Fibroblast of skin of abdomen (primary cell): ENCODE results near the gene ADAMTS16.
A peak's percentile ranks its signal among the peaks of the same experiment; 100 is the strongest.

Experiments
- DNase-seq: peaks from one replicate; pipeline ENCODE4 v3.0.0-alpha.2; 2013

Gene ADAMTS16

GRCh38 chr5:5315068-5315980 is 175.2 kb downstream of the ADAMTS16 start:
- DNase-seq, result peak; percentile 21

GRCh38 chr5:5316334-5316733 is 176.2 kb downstream of the ADAMTS16 start:
- DNase-seq, result peak; percentile 80

- no peak for DNase-seq
Observed at GRCh38 chr5:5317976-5318375, 177.8 kb downstream of the ADAMTS16 start.

- no peak for DNase-seq
Observed at GRCh38 chr5:5318426-5319190, 178.5 kb downstream of the ADAMTS16 start.

GRCh38 chr5:5320062-5320805 is 180.1 kb downstream of the ADAMTS16 start:
- no peak for DNase-seq

- DNase-seq, result no peak
Observed at GRCh38 chr5:5321137-5321536, 181.0 kb downstream of the ADAMTS16 start.

GRCh38 chr5:5323551-5323950 is 183.4 kb downstream of the ADAMTS16 start:
- DNase-seq, result no peak

GRCh38 chr5:5326115-5326758 is 186.1 kb downstream of the ADAMTS16 start:
- peak; percentile 73 for DNase-seq

- no peak for DNase-seq
Observed at GRCh38 chr5:5327126-5327525, 187.0 kb downstream of the ADAMTS16 start.

- no peak for DNase-seq
Observed at GRCh38 chr5:5330728-5331452, 190.8 kb downstream of the ADAMTS16 start.

- DNase-seq, result no peak
Observed at GRCh38 chr5:5331848-5332247, 191.7 kb downstream of the ADAMTS16 start.

- DNase-seq, result no peak
Observed at GRCh38 chr5:5332287-5332686, 192.2 kb downstream of the ADAMTS16 start.

- peak; percentile 46 for DNase-seq
Observed at GRCh38 chr5:5335107-5335506, 195.0 kb downstream of the ADAMTS16 start.

GRCh38 chr5:5335700-5336264 is 195.7 kb downstream of the ADAMTS16 start:
- DNase-seq, result peak; percentile 89

GRCh38 chr5:5339257-5339656 is 199.1 kb downstream of the ADAMTS16 start:
- DNase-seq, result no peak

GRCh38 chr5:5340206-5340729 is 200.1 kb downstream of the ADAMTS16 start:
- DNase-seq, result peak; percentile 100

GRCh38 chr5:5341531-5342292 is 201.6 kb downstream of the ADAMTS16 start:
- peak; percentile 83 for DNase-seq

- DNase-seq, result peak; percentile 90
Observed at GRCh38 chr5:5342784-5343183, 202.7 kb downstream of the ADAMTS16 start.

GRCh38 chr5:5343568-5343967 is 203.4 kb downstream of the ADAMTS16 start:
- DNase-seq, result no peak

GRCh38 chr5:5344051-5344571 is 204.0 kb downstream of the ADAMTS16 start:
- no peak for DNase-seq
